SK-N-MC (cell line): ENCODE results near the gene FFAR4.

Experiments used
- EZH2 ChIP-seq: fragments of 200-600 bp; sonication (generic); IDR thresholded peaks from one replicate; pipeline ENCODE4 v1.6.1; 2017; ENCODE audit warnings: antibody characterized with exemption
- POLR2AphosphoS5 ChIP-seq: IDR thresholded peaks from 2 replicates; pipeline ENCODE4 v1.6.1; 2012; ENCODE audit warnings: mild to moderate bottlenecking, low read depth, low read length, borderline replicate concordance

DNA sequence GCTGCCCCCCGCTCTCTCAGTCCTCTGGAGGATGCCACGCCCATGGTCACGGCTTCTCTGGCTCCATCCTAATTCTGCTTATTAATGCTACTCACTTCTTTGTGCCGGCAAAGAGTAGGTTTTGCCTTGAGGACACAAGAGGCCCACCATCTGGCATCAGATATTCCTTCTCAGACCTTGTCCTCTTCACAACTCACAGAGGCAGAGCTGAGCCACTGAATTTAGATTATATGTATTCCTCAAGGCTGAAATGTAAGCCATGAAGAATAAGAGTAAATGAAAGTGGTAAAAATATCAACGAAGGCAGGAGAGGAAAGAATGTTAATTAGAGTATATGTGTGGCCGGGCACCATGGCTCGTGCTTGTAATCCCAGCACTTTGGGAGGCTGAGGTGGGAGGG lies 28.1 kb downstream of the FFAR4 start:
- TF ChIP-seq EZH2 (no peak), POLR2AphosphoS5 (no peak)
